ENCODE results near the gene DNAH8.

Gene DNAH8

DNA sequence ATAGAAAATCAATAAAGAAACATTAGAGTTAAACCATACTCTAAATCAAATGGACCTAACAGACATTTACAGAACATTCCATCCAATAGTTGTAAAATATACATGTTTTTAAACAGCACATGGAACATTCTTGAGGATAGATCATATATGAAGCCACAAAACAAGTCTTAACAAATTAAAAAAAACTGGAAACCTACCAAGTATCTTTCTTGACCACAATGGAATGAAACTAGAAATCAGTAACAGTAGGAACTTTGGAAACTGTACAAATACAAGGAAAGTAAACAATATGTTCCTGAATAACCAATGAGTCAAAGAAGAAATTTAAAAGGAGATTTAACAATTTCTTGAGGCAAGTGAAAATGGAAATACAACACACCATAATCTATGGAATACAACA, 242.3 kb downstream of the DNAH8 start:
- Histone ChIP-seq H3K4me3 (ENCODE audit: low read length) (no peak overlapping the region), H3K9me3 (ENCODE audit: control insufficient read depth, low read depth, low read length) (no peaks in the 10 kb centered on the region), H3K9ac (ENCODE audit: low read length) (no peak overlapping the region), H3K27me3 (ENCODE audit: control insufficient read depth, insufficient read depth, low read length) (no peaks in the 10 kb centered on the region), H3K27ac (ENCODE audit: low read length) (no peak overlapping the region), H3K4me1 (ENCODE audit: control insufficient read depth, low read depth, low read length) (no peaks in the 10 kb centered on the region), H3K36me3 (ENCODE audit: control insufficient read depth, low read depth, low read length) (no peaks in the 10 kb centered on the region)

DNA sequence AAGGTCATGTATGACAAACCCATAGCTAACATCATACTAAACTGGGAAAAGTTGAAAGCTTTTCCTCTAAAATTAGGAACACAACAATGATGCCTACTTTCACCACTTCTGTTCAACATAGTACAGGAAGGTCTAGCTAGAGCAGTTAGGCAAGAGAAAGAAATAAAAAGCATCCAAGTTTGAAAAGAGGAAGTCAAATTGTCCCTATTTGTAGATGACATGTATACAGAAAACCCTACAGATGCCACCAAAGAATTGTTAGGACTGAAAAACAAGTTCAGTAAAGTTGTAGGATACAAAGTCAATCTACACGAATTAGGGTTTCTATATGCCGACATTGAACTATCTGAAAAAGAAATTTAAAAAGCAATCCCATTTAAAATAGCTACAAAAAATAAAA, 244.0 kb downstream of the DNAH8 start:
- H3K4me3 ChIP-seq (ENCODE audit: low read length) = no peak overlapping the region
- no peak overlapping the region for H3K27ac ChIP-seq (ENCODE audit: low read length)
- H3K27me3 ChIP-seq (ENCODE audit: control insufficient read depth, insufficient read depth, low read length) = no peaks in the 10 kb centered on the region
- H3K4me1 ChIP-seq (ENCODE audit: control insufficient read depth, low read depth, low read length) = no peaks in the 10 kb centered on the region
- H3K36me3 ChIP-seq (ENCODE audit: control insufficient read depth, low read depth, low read length) = no peaks in the 10 kb centered on the region
- H3K9me3 ChIP-seq (ENCODE audit: control insufficient read depth, low read depth, low read length) = no peaks in the 10 kb centered on the region
- no peak overlapping the region for H3K9ac ChIP-seq (ENCODE audit: low read length)

DNA sequence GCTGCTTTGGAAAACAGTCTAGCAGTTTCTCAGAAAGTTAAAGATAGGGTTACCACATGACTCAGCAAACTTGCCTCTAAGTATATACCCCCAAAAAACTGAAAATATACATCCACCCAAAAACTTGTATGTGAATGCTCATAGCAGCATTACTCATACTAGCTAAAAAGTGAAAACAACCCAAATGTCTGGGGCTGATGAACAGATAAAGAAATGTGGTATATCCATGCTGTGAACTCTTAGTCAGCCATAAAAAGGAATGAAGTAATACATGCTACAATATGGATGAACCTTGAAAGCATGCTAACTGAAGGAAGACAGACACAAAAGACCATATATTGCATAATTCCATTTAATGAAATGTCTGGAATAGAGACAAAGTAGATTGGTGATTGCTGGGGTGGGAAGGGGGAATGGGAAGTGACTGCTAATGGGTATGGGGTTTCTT, 253.6 kb downstream of the DNAH8 start:
- no peak overlapping the region for H3K27ac ChIP-seq (ENCODE audit: low read length)
- no peak overlapping the region for H3K4me3 ChIP-seq (ENCODE audit: low read length)
- no peaks in the 10 kb centered on the region for H3K4me1 ChIP-seq (ENCODE audit: control insufficient read depth, low read depth, low read length)
- no peaks in the 10 kb centered on the region for H3K27me3 ChIP-seq (ENCODE audit: control insufficient read depth, insufficient read depth, low read length)
- no peaks in the 10 kb centered on the region for H3K36me3 ChIP-seq (ENCODE audit: control insufficient read depth, low read depth, low read length)
- H3K9ac ChIP-seq (ENCODE audit: low read length) = no peak overlapping the region
- H3K9me3 ChIP-seq (ENCODE audit: control insufficient read depth, low read depth, low read length) = no peaks in the 10 kb centered on the region

DNA sequence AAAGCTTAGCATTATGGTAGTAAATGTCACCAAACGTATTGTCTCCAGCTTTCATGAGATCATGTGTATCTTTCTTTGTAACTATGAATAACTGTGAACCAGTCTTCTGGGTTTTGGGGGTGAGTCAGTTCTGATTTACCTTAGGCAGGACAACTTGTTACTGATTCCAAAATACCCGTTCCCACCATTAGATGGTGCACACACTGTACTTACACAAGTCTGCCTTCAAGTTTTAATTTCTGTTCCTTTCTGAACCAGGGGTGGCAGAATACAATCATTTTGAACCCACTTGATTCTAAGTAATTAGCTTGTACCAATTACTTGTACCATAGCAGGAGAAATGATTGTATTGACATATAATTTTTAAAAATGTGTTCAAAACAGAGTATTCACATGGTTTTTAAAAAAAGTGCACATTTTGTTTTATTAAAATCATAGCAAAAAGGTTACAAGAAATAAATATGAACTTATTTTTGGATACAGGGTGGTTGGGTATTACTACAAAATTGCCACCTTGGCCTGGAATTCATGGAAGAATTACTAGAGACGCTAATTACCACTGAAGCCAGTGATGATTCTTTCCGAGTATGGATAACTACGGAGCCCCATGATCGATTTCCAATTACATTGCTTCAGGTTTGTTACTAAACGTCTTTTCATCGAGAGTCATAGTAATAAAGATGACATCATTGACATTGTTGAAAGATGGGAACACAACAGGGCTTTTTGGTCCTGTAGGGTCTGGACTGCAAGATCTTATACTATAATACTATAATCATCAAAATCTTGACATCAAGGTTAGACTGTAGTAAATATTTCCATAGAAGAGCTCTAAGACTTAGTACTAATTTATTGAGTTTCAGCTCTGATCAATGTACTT, 258.3 kb downstream of the DNAH8 start:
- Histone ChIP-seq H3K4me3 (ENCODE audit: low read length) (no peak overlapping the region), H3K27ac (ENCODE audit: low read length) (no peak overlapping the region), H3K36me3 (ENCODE audit: control insufficient read depth, low read depth, low read length) (no peaks in the 10 kb centered on the region), H3K9me3 (ENCODE audit: control insufficient read depth, low read depth, low read length) (no peaks in the 10 kb centered on the region), H3K27me3 (ENCODE audit: control insufficient read depth, insufficient read depth, low read length) (no peaks in the 10 kb centered on the region), H3K4me1 (ENCODE audit: control insufficient read depth, low read depth, low read length) (peaks cover 3% of the 10 kb centered on the region), H3K9ac (ENCODE audit: low read length) (no peak overlapping the region)

GRCh38 chr6:38974389-38975151, 259.5 kb downstream of the DNAH8 start:
- H3K36me3 ChIP-seq (ENCODE audit: control insufficient read depth, low read depth, low read length) = no peaks in the 10 kb centered on the region
- H3K9ac ChIP-seq (ENCODE audit: low read length) = no peak overlapping the region
- H3K4me3 ChIP-seq (ENCODE audit: low read length) = no peak overlapping the region
- no peaks in the 10 kb centered on the region for H3K9me3 ChIP-seq (ENCODE audit: control insufficient read depth, low read depth, low read length)
- no peaks in the 10 kb centered on the region for H3K27me3 ChIP-seq (ENCODE audit: control insufficient read depth, insufficient read depth, low read length)
- peaks cover 3% of the 10 kb centered on the region for H3K4me1 ChIP-seq (ENCODE audit: control insufficient read depth, low read depth, low read length)
- no peak overlapping the region for H3K27ac ChIP-seq (ENCODE audit: low read length)

GRCh38 chr6:38975621-38976049, 260.5 kb downstream of the DNAH8 start:
- H3K4me1 ChIP-seq (ENCODE audit: control insufficient read depth, low read depth, low read length) = peaks cover 3% of the 10 kb centered on the region
- H3K9ac ChIP-seq (ENCODE audit: low read length) = no peak overlapping the region
- no peaks in the 10 kb centered on the region for H3K36me3 ChIP-seq (ENCODE audit: control insufficient read depth, low read depth, low read length)
- no peaks in the 10 kb centered on the region for H3K27me3 ChIP-seq (ENCODE audit: control insufficient read depth, insufficient read depth, low read length)
- H3K4me3 ChIP-seq (ENCODE audit: low read length) = no peak overlapping the region
- no peak overlapping the region for H3K27ac ChIP-seq (ENCODE audit: low read length)
- H3K9me3 ChIP-seq (ENCODE audit: control insufficient read depth, low read depth, low read length) = no peaks in the 10 kb centered on the region

GRCh38 chr6:38976051-38976450, 260.9 kb downstream of the DNAH8 start:
- no peaks in the 10 kb centered on the region for H3K36me3 ChIP-seq (ENCODE audit: control insufficient read depth, low read depth, low read length)
- H3K9ac ChIP-seq (ENCODE audit: low read length) = no peak overlapping the region
- no peak overlapping the region for H3K27ac ChIP-seq (ENCODE audit: low read length)
- H3K27me3 ChIP-seq (ENCODE audit: control insufficient read depth, insufficient read depth, low read length) = no peaks in the 10 kb centered on the region
- H3K4me1 ChIP-seq (ENCODE audit: control insufficient read depth, low read depth, low read length) = peaks cover 3% of the 10 kb centered on the region
- no peaks in the 10 kb centered on the region for H3K9me3 ChIP-seq (ENCODE audit: control insufficient read depth, low read depth, low read length)
- no peak overlapping the region for H3K4me3 ChIP-seq (ENCODE audit: low read length)

DNA sequence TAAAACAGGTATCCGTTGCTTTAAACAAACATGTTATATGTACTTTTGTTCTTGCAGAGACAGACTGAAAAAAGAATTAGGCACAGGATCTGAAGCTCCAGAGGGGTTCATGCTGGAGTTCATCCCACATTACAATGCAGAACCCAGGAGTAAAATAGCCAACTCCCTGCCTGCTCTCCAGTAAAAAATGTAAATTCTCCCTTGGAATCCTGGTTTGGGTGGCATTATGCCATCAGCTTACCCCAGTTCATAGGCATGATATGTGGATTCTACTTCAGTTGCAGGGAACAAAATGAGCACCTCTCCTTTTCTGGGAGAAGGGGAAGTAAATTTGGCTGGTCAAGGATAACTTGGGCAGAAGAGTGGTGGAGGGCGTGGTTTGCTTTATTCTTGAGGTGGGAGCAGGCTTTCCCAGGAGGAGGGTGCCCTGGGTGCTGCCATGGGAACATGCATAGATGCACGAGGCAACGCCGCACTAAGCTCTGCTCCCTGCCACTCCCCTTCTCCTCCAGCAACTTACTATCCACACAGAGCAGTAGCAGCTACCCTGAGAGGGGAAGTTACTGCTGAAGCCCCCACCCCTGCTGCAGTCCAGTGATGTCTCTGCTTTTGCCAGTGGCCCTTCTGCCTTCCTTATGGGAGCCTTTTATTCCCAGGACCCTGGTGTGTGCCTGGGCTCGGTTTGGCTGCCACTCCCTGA, 261.8 kb downstream of the DNAH8 start:
- Histone ChIP-seq H3K9ac (ENCODE audit: low read length) (no peak overlapping the region), H3K27ac (ENCODE audit: low read length) (no peak overlapping the region), H3K9me3 (ENCODE audit: control insufficient read depth, low read depth, low read length) (no peaks in the 10 kb centered on the region), H3K27me3 (ENCODE audit: control insufficient read depth, insufficient read depth, low read length) (no peaks in the 10 kb centered on the region), H3K36me3 (ENCODE audit: control insufficient read depth, low read depth, low read length) (no peaks in the 10 kb centered on the region), H3K4me1 (ENCODE audit: control insufficient read depth, low read depth, low read length) (peaks cover 3% of the 10 kb centered on the region), H3K4me3 (ENCODE audit: low read length) (no peak overlapping the region)

- Histone ChIP-seq H3K36me3 (ENCODE audit: control insufficient read depth, low read depth, low read length) (no peaks in the 10 kb centered on the region), H3K9me3 (ENCODE audit: control insufficient read depth, low read depth, low read length) (no peaks in the 10 kb centered on the region), H3K9ac (ENCODE audit: low read length) (no peak overlapping the region), H3K27me3 (ENCODE audit: control insufficient read depth, insufficient read depth, low read length) (no peaks in the 10 kb centered on the region), H3K4me1 (ENCODE audit: control insufficient read depth, low read depth, low read length) (peaks cover 9% of the 10 kb centered on the region), H3K4me3 (ENCODE audit: low read length) (no peak overlapping the region), H3K27ac (ENCODE audit: low read length) (no peak overlapping the region)
Observed at GRCh38 chr6:38978139-38978704, 263.1 kb downstream of the DNAH8 start.

DNA sequence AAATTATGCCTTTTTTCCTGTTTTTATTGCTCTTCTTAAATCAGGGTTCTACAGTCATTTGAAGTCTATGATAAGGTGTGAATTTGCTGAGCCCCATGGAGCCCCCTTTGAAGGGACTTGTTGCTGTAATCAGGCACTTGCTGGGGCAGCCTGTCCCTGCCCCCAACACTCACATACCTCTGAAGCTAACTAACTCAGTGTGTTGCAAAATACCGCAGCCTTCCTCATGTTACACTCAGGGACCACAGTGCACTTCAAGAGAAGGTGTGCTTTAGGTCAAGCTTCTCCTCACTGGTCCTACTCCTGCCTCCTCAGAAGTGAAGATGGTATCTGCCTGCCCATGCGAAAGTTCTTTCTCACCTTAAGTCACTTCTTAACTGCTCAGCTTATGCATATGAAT, 267.4 kb downstream of the DNAH8 start:
- no peaks in the 10 kb centered on the region for H3K27me3 ChIP-seq (ENCODE audit: control insufficient read depth, insufficient read depth, low read length)
- no peak overlapping the region for H3K4me3 ChIP-seq (ENCODE audit: low read length)
- H3K9me3 ChIP-seq (ENCODE audit: control insufficient read depth, low read depth, low read length) = no peaks in the 10 kb centered on the region
- no peak overlapping the region for H3K27ac ChIP-seq (ENCODE audit: low read length)
- no peaks in the 10 kb centered on the region for H3K36me3 ChIP-seq (ENCODE audit: control insufficient read depth, low read depth, low read length)
- peaks cover 11% of the 10 kb centered on the region for H3K4me1 ChIP-seq (ENCODE audit: control insufficient read depth, low read depth, low read length)
- no peak overlapping the region for H3K9ac ChIP-seq (ENCODE audit: low read length)

DNA sequence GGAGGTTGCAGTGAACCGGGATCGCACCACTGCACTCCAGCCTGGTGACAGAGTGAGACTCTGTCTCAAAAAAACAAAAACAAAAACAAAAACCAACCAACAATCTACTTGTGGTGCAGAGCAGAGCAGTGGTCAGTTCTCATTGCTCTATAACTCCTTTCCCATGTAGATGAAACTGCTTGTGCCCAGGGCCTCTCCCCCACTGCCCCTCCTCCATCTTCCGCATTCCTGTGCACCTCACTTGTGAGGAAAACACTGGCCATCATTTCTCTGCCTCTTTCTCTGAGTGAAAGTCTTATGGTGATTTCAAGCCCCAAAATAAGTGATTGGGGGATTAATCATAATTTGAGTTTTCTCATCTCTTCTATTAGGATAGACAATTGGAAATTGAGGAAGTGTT, 269.6 kb downstream of the DNAH8 start:
- Histone ChIP-seq H3K27ac (ENCODE audit: low read length) (no peak overlapping the region), H3K4me1 (ENCODE audit: control insufficient read depth, low read depth, low read length) (peaks cover 11% of the 10 kb centered on the region), H3K36me3 (ENCODE audit: control insufficient read depth, low read depth, low read length) (no peaks in the 10 kb centered on the region), H3K9ac (ENCODE audit: low read length) (no peak overlapping the region), H3K27me3 (ENCODE audit: control insufficient read depth, insufficient read depth, low read length) (no peaks in the 10 kb centered on the region), H3K4me3 (ENCODE audit: low read length) (no peak overlapping the region), H3K9me3 (ENCODE audit: control insufficient read depth, low read depth, low read length) (no peaks in the 10 kb centered on the region)
